22Rv1 (cell line): ENCODE measurements around the gene NCKIPSD.

Experiments used
- H3K27ac ChIP-seq: fragments of 450-650 bp; 2 replicates; pipeline ENCODE4 v1.5.1; 2017
- ZFX ChIP-seq: fragments of 450-650 bp; IDR thresholded peaks from 2 replicates; pipeline ENCODE4 v1.6.1; 2017; ENCODE audit warnings: antibody characterized with exemption, borderline replicate concordance
- TF ChIP-seq, protein P1 (sequence below): fragments of 450-650 bp; IDR thresholded peaks from 2 replicates; pipeline ENCODE4 v1.5.1; 2017; ENCODE audit warnings: mild to moderate bottlenecking

Gene NCKIPSD

DNA sequence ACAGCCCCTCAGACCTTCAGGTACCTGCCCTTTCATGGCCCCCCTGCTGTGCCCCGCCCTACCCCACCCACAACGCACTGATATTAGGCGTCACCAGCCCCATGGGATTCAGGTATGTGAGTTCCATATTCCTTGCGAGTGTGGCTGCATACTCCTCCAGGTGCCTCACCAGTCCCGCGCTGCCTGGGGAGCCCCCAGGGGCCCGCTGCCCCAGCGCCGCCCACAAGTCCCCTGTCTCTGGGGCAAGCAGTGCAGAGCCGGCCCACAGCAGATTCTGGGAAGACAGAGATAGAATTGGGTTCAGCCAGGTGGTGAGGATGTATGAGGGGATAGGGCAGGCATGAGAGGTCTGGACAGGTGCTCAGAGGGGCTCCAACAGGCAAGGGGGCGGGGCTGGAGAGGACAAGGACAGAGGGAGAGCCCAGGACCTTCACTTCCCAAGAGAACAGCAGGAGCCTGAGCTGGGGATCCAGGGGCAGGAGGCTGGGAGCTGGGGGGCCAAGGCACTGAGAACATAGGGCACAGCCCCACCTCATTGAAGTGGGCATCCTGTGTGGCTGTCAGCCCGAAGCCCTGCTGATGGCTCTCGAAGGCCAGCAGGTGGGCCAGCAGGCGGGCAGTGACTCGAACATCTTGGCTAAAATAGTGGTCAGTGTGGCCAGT is 37.4 kb downstream of the NCKIPSD start:
- TF ChIP-seq, protein P1, sequence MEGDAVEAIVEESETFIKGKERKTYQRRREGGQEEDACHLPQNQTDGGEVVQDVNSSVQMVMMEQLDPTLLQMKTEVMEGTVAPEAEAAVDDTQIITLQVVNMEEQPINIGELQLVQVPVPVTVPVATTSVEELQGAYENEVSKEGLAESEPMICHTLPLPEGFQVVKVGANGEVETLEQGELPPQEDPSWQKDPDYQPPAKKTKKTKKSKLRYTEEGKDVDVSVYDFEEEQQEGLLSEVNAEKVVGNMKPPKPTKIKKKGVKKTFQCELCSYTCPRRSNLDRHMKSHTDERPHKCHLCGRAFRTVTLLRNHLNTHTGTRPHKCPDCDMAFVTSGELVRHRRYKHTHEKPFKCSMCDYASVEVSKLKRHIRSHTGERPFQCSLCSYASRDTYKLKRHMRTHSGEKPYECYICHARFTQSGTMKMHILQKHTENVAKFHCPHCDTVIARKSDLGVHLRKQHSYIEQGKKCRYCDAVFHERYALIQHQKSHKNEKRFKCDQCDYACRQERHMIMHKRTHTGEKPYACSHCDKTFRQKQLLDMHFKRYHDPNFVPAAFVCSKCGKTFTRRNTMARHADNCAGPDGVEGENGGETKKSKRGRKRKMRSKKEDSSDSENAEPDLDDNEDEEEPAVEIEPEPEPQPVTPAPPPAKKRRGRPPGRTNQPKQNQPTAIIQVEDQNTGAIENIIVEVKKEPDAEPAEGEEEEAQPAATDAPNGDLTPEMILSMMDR, result no peak
- TF ChIP-seq ZFX, result no peak
- no peak overlapping the region for H3K27ac ChIP-seq

DNA sequence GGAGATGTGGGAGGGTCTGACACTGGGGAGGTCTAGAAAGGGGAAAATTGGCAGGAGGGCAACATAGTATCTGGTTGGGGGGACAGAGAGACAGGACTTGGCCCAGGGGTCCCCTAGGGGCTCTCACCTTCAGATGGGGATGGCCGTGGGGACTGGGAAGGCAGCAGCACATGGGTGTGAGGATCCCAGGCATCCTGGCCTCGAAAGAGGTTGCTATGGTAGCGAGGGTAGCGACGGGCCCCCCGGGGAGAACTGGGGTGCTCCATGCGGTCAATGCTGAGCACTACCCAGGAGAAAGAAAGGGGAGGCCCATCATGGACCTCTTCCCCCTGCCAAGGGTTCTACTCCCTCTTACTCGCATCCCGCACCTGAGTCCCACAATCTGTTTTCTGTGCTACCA is 38.0 kb downstream of the NCKIPSD start:
- no peak overlapping the region for H3K27ac ChIP-seq
- TF ChIP-seq, protein P1, result no peak

DNA sequence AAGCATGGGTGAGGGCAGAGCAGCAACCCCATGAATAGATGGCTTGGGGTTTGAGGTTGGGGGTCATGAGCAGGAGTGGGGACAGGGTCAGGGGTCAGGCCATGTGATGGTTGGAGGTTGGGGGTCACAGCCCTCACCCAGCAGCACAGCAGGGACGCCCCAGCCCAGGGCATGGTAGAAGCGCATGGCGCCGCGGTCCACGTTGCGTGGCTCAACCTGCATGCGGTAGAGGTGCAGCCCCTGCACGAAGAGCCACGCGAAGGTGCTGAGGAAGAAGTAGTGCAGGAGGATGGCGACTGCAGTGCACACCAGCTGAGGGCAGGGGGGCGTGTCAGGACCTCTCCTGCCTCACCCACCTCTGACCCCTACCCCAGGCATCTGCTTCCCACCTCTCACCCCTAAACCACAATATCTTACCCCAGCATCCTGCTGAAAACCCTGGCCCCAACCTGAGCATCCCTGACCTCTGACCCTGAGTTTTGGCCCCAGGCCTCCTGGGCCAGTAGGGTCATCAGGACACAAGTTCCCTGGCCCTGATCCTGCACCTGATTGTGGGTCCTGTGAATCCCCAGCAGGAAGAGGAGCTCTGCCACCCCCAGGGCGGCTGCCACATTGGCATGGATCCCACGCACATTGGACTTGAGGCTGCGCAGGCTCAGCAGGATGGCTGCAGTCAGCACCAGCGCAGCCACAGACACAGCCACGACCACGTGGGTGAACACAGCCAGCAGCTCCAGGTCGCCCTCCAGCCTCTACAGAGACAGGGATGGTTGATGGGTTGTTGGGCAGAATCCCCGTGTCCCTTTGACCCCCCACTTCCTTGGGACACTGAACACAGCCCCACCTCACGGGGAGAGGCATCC is 40.6 kb downstream of the NCKIPSD start:
- no peak for TF ChIP-seq ZFX
- TF ChIP-seq, protein P1, result no peak
- no peak overlapping the region for H3K27ac ChIP-seq

DNA sequence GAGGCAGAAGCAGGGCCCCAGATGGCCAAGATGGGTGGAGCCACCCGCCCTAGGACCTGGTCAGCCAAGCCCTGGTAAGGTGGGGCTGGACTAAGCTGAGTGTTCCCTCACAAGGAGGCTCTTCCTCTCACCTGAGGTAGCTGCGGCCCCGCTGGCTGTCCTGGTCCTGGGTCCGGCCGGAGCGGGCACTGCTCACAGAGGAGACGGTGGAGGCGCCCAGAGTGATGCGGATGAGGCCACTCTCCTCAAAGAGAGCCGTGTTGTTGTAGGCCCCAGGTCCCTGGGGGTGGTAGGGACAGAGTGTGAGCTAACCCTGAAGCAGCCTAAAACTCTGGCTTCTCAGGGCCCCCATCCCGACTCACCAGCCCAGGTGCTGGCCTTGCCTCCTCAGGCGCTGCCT is 43.1 kb downstream of the NCKIPSD start:
- TF ChIP-seq, protein P1, result no peak
- H3K27ac ChIP-seq, result no peak overlapping the region

DNA sequence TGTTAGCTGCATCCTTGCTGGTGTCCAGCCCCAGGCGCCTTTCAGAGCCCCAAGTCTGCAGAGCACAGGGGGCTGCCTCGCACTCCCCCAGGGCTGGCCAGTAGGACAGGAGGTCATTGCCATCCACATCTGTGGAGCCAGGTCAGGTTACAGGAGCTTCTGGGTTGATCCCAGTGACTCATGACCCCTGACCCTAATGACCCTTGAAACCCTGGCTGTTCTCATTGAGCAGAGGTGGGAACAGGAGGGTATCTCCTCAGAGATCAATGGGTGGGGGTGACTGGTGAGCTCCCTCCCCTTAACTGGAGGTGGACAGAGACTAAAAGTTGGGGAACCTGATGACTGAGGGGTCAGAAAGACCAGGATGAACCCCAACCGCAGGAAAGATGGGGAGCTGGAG is 44.3 kb downstream of the NCKIPSD start:
- H3K27ac ChIP-seq, result no peak overlapping the region

DNA sequence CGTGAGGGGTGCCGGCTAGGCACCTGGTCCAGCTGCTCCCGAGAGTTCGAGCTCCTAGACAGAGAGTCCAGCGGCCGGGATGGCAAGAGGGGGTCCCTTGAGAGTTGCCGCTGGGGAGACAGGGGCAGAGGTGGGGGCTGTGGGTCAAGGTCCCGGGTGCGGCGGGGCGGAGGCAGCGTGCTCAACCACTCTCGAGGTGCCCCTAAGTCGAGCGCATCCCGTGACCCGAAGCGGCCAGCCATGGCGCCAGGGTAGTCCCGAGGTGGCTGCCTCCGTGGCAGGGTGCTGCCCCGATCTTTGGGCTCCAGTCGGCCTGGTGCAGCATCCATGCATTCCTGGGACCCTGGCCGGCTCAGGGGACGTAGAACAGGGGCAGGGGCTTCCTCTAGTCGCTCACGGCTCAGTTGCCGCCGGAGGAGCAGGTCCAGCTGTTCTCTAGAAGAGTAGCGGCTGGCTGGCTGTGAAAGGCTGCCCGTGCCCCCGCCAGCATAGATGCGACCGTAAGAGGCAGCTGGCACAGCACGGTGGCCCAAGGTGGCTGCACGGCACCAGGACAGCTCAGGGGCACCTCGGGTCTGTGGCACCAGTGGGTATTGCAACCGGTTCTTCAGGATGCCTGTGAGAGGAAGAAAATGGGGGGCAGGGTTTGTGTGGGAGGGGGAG is 45.6 kb downstream of the NCKIPSD start:
- H3K27ac ChIP-seq, result no peak overlapping the region
- TF ChIP-seq, protein P1, result no peak
- no peak for TF ChIP-seq ZFX

More for the DNA sequence above, 44.3 kb downstream of the NCKIPSD start:
- TF ChIP-seq ZFX, result no peak
- TF ChIP-seq, protein P1, result no peak

DNA sequence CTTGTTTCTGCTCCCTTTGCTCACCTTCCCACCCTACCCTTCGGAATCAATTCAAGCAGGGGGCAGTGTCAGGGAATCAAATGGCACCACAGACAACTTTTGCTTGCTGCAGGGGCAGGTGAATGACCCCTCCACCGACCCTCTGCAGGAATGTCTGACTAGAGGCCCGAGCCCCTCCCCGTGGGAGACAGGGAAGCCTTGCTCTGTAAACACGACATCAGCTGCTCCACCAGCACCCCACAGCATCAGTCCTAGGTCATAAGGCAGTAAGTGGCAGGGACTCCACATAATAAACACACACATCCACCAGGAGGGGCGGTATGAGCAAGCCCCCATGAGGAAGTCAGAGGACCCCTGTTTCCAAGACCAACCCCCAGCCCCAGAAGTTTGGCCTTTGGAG is 48.4 kb downstream of the NCKIPSD start:
- no peak for TF ChIP-seq ZFX
- TF ChIP-seq, protein P1, result no peak
- peak overlapping the region; percentile 85 for H3K27ac ChIP-seq
